ENCODE measurements around the gene TLL1.

The TLL1 gene

GRCh38 chr4:165872461-165873297, at the start of gene TLL1:
TSS of gene TLL1 (plus strand) at chr4:165873237. CDS start at chr4:165873905, 668 bp downstream.
- TF ChIP-seq, protein P1, sequence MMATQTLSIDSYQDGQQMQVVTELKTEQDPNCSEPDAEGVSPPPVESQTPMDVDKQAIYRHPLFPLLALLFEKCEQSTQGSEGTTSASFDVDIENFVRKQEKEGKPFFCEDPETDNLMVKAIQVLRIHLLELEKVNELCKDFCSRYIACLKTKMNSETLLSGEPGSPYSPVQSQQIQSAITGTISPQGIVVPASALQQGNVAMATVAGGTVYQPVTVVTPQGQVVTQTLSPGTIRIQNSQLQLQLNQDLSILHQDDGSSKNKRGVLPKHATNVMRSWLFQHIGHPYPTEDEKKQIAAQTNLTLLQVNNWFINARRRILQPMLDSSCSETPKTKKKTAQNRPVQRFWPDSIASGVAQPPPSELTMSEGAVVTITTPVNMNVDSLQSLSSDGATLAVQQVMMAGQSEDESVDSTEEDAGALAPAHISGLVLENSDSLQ (IDR thresholded peaks at IDR 0.05) = no peak
- no peak for TF ChIP-seq ARNT (IDR thresholded peaks at IDR 0.05)
- TF ChIP-seq ZNF384 (IDR thresholded peaks at IDR 0.05) = no peak
- peak; percentile 34; the same call in 1 of the 2 replicates for TF ChIP-seq L3MBTL2 (conservative IDR thresholded peaks at IDR 0.05)
- no peak for TF ChIP-seq BHLHE40 (IDR thresholded peaks at IDR 0.05; ENCODE audit: borderline replicate concordance)
- POLR2A ChIA-PET = interaction anchor here (0.7 to 1.4 kb wide), 2 partner anchors 42 to 288 kb away, joined by 3 read pairs; no protein-coding TSS in a partner anchor
- peak; percentile 34 for DNase-seq (ENCODE audit: extremely low spot score)
- CTCF ChIA-PET = interaction anchor here (0.7 kb wide), 1 partner anchor 17 kb away, joined by 5 read pairs; no protein-coding TSS in a partner anchor

DNA sequence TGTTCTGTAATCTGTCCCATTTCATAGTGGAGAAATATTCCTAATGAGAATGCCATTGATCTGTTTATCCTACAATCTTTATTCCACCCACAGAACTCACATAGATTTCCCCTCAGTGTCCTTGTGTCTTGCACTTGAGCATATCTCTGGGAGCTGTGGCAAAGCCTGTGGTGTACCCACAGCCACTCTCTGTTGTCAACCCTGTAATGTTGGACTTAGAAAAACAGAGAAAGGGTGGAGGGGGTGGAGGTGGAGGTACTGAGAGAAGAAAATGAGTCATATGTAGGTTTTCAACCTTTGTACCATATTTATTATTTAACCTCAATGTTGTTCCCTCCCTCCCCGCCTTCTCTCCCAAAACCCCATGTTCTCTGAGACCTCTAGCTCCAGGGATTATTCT, 46.9 kb upstream of the TLL1 start:
- ChIA-PET CTCF (interaction anchor here (0.5 kb wide), 1 partner anchor 28 kb away, joined by 3 read pairs; no protein-coding TSS in a partner anchor), POLR2A (no interaction called here)
- DNase-seq (ENCODE audit: extremely low spot score) = no peak
- TF ChIP-seq BHLHE40 (IDR thresholded peaks at IDR 0.05; ENCODE audit: borderline replicate concordance) (no peak), ZNF384 (IDR thresholded peaks at IDR 0.05) (no peak), TARDBP (IDR thresholded peaks at IDR 0.05) (no peak), NFRKB (IDR thresholded peaks at IDR 0.05) (no peak), LEF1 (IDR thresholded peaks at IDR 0.05; ENCODE audit: borderline replicate concordance) (no peak), HDGF (IDR thresholded peaks at IDR 0.05; ENCODE audit: borderline replicate concordance) (no peak), FOXA1 (IDR thresholded peaks at IDR 0.05) (no peak), ARNT (IDR thresholded peaks at IDR 0.05) (no peak), SUZ12 (IDR thresholded peaks at IDR 0.05) (no peak), CTBP1 (IDR thresholded peaks at IDR 0.05; ENCODE audit: borderline replicate concordance) (no peak), FOXK2 (IDR thresholded peaks at IDR 0.05) (no peak), FOXM1 (IDR thresholded peaks at IDR 0.05; ENCODE audit: borderline replicate concordance) (no peak), SP1 (IDR thresholded peaks at IDR 0.05) (no peak), L3MBTL2 (conservative IDR thresholded peaks at IDR 0.05) (no peak), ELF4 (IDR thresholded peaks at IDR 0.05) (no peak)
- TF ChIP-seq, protein P1 (IDR thresholded peaks at IDR 0.05) = no peak

DNA sequence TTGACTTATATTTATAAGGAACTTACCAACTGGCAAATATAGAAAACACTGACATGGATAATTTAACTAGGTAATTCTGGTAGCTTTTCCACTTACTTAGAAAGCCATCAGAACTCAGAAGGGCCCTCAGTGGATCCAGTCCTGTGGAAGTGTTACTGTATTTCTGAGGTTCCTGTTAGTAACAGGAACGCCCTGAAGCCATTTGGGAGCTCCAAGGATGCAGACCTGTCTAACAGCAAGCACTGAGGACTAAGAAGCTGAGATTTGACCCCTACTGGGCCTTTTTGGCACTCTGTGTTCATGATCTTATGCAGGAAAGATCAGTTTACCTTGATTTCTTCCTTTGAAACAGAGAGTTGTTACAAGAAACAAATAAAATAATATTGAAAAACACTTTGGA, 46.0 kb upstream of the TLL1 start:
- ChIA-PET CTCF (interaction anchor here (0.5 kb wide), 1 partner anchor 28 kb away, joined by 3 read pairs; no protein-coding TSS in a partner anchor), POLR2A (no interaction called here)
- TF ChIP-seq SP1 (IDR thresholded peaks at IDR 0.05) (no peak), ZNF384 (IDR thresholded peaks at IDR 0.05) (no peak), SUZ12 (IDR thresholded peaks at IDR 0.05) (no peak), BHLHE40 (IDR thresholded peaks at IDR 0.05; ENCODE audit: borderline replicate concordance) (no peak), TARDBP (IDR thresholded peaks at IDR 0.05) (no peak), FOXA1 (IDR thresholded peaks at IDR 0.05) (no peak), FOXK2 (IDR thresholded peaks at IDR 0.05) (no peak), FOXM1 (IDR thresholded peaks at IDR 0.05; ENCODE audit: borderline replicate concordance) (no peak), NFRKB (IDR thresholded peaks at IDR 0.05) (no peak), CTBP1 (IDR thresholded peaks at IDR 0.05; ENCODE audit: borderline replicate concordance) (no peak), L3MBTL2 (conservative IDR thresholded peaks at IDR 0.05) (no peak), LEF1 (IDR thresholded peaks at IDR 0.05; ENCODE audit: borderline replicate concordance) (no peak), HDGF (IDR thresholded peaks at IDR 0.05; ENCODE audit: borderline replicate concordance) (no peak), ARNT (IDR thresholded peaks at IDR 0.05) (no peak), ELF4 (IDR thresholded peaks at IDR 0.05) (no peak)
- TF ChIP-seq, protein P1 (IDR thresholded peaks at IDR 0.05) = no peak
- no peak for DNase-seq (ENCODE audit: extremely low spot score)

DNA sequence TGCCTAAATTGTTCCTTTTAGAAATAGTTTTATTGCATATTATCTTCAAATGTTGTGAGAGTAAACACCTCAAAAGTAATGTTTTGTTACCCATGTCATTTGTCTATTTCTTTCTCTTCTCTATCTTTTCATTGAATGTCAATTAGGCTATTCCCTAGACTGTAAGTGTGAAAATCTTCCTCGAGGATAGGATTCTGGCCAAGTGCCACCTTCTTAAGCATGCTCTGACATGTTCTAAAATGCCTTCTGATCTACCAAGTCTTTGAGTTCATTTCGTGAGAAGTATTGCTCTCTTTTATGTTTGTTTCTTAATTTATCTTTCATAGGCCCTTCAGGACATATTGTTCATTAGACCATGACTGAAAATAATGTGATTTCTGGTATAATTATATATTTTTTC, 44.1 kb upstream of the TLL1 start:
- ChIA-PET POLR2A (no interaction called here), CTCF (no interaction called here)
- DNase-seq (ENCODE audit: extremely low spot score) = no peak
- TF ChIP-seq CTBP1 (IDR thresholded peaks at IDR 0.05; ENCODE audit: borderline replicate concordance) = no peak
- TF ChIP-seq NFRKB (IDR thresholded peaks at IDR 0.05) = no peak
- no peak for TF ChIP-seq SP1 (IDR thresholded peaks at IDR 0.05)
- TF ChIP-seq HDGF (IDR thresholded peaks at IDR 0.05; ENCODE audit: borderline replicate concordance) = no peak
- no peak for TF ChIP-seq ELF4 (IDR thresholded peaks at IDR 0.05)
- no peak for TF ChIP-seq FOXK2 (IDR thresholded peaks at IDR 0.05)
- no peak for TF ChIP-seq ZNF384 (IDR thresholded peaks at IDR 0.05)
- TF ChIP-seq FOXM1 (IDR thresholded peaks at IDR 0.05; ENCODE audit: borderline replicate concordance) = no peak
- TF ChIP-seq ARNT (IDR thresholded peaks at IDR 0.05) = no peak
- TF ChIP-seq, protein P1 (IDR thresholded peaks at IDR 0.05) = no peak
- no peak for TF ChIP-seq SUZ12 (IDR thresholded peaks at IDR 0.05)
- TF ChIP-seq L3MBTL2 (conservative IDR thresholded peaks at IDR 0.05) = no peak; the same call in 1 of the 2 replicates
- TF ChIP-seq TARDBP (IDR thresholded peaks at IDR 0.05) = no peak
- TF ChIP-seq LEF1 (IDR thresholded peaks at IDR 0.05; ENCODE audit: borderline replicate concordance) = no peak

GRCh38 chr4:165834116-165834515, 38.9 kb upstream of the TLL1 start:
- POLR2A ChIA-PET = no interaction called here
- CTCF ChIA-PET = interaction anchor here (0.5 kb wide), 1 partner anchor 19 kb away, joined by 3 read pairs; no protein-coding TSS in a partner anchor
- TF ChIP-seq FOXK2 (IDR thresholded peaks at IDR 0.05) = no peak
- TF ChIP-seq FOXM1 (IDR thresholded peaks at IDR 0.05; ENCODE audit: borderline replicate concordance) = no peak
- TF ChIP-seq TARDBP (IDR thresholded peaks at IDR 0.05) = no peak
- TF ChIP-seq ARNT (IDR thresholded peaks at IDR 0.05) = no peak
- DNase-seq (ENCODE audit: extremely low spot score) = no peak
